NK-92 (cell line): ENCODE measurements around the gene CLEC16A.

Source experiments
- DNase-seq: peaks from one replicate; lab custom pipeline; 2025; ENCODE audit not compliant: unreplicated experiment; lab: John Stamatoyannopoulos, UW

Gene CLEC16A

DNA sequence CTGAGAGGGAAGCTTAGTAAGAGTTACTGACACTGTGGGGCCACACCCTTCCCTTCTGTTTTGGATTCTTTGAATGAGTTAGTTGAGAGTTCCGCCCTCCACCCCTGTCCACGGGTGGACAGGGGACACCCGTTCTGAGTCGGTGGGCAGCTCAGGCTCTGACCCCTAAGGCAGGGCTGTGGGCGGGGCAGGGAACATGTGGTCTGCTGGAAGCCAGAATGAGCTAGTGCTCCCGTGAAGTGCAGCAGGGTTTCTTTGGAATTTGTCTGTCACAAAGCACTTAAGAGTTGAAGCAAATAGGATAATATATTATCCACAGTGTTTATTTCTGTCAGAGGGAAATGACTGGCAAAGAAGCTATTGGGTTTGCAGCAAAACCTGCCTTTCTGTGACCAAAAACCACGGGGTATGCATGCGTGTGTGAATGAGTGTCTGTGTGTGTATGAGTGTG is 90.1 kb downstream of the CLEC16A start:
- DNase-seq: no peak

DNA sequence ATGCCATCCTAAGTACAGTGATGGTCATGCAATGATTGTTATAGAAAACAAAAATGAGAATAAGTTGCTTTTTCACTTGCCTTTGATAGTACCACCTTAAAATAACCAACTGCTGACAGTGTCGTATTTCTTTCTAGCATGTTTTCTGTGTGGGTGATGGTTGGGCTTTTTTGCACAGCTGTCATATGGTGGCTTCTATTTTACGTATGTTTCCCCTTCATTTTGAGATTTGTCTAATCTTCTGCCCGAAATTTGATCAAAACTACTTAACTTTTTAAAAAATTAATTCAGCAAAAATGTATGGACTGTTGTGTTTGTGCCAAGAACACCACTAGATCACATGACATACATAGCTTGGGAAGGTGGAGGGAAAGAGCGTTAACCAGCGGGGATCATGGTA is 90.7 kb downstream of the CLEC16A start:
- DNase-seq: no peak

DNA sequence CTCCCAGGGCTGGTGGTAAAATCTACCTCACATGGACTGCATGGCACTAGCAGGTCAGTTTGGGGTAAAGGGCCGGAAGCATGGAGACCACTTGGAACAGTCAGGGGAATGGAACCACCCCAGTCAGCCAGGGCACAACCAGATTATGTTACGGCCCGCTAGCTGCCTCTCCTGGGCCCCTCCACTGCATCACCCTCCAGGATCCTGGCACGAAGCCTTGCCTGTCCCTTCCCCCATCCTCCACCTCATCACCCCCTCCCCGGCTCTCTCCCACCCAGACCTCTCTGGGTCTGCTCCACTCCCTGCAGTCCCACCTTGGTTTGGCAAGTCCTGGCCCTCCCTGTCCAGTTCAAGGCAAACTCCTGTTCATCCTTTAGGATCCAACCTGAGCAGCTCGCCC is 91.7 kb downstream of the CLEC16A start:
- no peak for DNase-seq

DNA sequence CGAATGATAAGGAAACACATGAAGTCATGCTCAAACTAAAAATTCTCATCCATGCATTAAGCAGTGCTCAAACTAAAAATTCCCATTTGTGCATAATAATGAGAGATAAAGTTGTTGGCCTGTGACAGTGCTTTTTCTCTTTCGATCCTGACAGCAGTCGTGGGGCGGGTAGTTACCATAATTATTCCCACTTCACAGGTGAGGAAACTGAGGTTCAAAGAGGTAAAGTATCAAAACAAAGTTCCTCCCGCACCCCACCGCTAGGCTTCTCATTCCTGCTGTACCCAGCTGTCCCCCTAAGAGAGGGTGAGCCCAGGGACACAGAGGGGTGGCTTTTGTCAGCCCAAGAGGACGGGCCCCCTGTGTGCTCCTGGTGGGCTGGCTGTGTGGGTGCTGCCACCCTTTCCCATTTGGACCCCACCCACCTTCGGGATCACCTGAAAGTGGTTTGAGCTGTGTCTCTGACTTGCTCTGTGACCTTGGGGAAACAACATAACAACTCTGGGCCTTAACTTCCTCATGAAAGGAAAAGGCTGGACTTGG is 92.6 kb downstream of the CLEC16A start:
- DNase-seq: no peak

DNA sequence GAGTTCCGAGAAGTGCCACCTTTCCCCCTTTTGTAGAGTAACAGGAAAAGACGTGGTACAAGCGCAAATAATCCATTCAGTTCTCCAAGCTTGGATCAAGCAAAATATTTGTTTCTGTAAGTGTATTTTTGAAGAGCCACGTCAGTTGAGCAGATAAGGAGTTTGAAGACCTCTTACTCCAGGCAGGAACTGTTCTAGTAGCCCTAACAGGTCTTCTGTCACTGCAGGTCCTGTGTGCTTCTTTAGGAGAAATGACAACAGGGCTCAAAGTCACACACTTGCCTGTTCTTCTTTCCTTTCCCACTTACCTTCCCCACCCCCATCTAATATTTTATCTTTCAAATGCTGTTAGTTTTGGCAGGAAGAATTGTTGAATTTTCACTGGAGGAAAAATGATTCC is 93.9 kb downstream of the CLEC16A start:
- no peak for DNase-seq

DNA sequence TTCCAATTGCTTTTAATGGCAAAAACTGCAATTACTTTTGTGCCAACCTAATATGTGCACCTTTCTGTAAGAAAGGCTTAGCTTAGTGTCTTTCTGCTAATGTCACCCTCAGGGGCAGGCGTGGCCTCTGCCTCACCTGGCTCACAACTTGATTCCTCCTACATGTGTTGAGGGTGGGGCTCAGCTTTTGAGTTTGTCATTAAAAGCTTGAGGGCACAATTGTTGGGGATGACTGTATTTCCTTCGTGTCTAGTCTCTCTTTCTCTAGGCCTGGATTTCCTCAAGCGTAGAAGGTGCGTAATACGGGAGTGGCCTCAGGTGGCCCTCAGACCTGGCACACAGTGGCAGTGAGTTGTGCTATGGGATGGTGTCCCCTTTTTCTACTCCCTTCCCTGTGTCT is 94.4 kb downstream of the CLEC16A start:
- no peak for DNase-seq

DNA sequence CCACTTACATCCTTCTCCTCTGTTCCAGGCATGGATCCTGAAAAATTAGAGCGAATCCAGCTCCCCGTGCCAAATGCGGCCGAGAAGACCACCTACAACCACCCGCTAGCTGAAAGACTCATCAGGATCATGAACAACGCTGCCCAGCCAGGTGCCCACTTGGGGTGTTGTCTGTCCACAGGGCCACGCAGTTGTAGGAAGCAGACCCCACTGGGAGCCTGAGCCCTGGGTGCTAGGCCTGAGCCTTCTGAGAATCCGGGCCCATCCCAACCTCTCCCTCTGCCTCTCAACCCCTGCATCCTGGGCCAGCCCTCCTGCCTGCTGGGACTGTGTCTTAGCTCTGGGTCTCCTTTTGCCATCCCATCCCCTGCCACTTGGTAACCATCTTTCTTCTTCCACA is 95.4 kb downstream of the CLEC16A start:
- no peak for DNase-seq

DNA sequence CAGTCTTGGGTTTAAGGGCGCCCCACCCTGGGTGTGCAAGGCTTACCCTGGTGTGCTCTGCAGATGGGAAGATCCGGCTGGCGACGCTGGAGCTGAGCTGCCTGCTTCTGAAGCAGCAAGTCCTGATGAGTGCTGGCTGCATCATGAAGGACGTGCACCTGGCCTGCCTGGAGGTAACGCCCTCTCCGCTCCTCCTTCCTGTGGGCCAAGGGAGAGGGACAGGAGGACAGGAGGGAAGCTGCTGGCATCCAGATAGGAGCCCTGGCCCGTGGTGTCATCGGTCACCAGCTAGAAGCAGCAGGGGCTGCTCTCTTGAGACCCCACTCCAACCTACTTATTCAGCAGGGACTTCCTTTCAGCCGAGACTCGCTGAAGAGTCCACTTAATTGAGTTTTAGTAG is 97.8 kb downstream of the CLEC16A start:
- no peak for DNase-seq

DNA sequence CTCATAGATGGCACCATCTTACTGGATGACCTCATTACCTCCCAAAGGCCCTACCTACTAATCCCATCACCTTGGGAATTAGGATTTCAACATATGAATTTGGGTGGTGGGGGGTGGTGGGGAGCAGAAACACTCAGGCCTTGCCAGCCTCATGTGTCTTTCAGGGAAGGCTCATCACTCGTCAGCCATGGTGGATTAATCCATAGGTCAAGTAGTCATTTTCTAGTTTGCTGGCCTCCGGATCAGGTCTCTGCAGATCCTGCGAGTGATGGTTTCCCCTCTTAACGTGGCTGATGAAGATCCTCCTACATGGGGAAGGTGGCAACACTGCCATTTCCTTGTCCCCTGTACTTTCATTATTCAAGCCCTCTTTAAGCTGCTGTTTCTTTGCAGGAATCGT is 101.1 kb downstream of the CLEC16A start:
- no peak for DNase-seq

DNA sequence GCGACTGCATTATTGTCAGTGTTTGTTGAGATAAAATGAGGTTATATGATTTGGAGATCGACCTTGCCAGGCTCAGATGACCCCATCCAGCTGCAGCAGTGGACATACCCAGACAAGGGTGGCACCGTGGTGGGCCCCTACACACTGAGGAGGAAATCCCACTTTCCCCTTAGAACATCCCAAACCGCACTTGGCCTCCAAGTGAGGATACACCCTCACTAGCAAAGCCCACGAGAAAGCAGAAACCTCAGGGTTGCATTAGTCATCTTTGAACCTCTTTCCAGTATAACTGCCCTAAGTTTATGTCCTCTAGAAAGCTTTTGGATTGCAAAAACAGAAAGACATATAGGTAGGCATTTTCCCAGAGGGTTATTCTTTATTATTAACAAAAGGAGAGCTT is 101.5 kb downstream of the CLEC16A start:
- no peak for DNase-seq

DNA sequence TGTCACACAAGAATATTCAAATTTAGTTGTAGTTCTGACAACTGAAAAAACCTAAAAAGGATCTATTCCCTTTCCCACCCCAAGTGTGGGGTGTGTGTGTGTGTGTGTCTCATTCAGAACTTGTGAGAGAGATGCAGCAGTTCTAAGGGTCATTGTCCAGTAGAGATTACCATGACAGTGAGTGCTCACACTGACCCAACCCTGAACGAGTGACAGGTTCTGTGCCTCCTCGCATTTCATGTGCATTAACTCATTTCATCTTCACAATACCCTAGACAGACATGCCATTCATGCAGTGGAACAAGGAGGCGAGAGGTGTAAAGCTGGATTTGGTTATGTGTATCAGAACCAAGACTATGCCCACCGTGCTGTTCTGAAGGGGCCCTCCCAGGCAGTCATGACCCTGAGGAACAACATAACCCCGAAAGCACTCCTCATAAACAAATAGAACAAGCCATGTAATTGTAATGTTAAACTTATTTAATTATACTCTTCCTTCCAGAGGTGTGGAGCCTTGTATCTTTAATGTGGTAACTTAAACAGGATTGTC is 102.1 kb downstream of the CLEC16A start:
- DNase-seq: no peak

DNA sequence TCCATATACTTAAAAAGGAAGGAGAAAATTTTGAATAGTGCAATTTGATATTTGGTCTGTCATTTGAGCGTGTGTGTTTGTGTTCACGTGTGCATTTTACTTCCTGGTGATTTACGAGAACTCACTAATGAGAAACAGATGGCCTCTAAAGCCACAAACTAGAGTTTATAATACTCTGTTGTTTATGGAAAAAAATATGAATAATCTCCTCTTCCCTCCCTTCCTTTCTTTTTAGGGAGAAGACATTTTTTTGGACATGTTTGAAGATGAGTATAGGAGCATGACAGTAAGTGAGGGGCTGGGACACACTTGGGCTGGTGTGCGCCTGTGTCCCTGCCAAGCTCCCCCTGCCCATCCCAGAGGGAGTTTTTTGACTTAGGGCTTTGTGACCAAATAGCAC is 102.7 kb downstream of the CLEC16A start:
- DNase-seq: no peak

DNA sequence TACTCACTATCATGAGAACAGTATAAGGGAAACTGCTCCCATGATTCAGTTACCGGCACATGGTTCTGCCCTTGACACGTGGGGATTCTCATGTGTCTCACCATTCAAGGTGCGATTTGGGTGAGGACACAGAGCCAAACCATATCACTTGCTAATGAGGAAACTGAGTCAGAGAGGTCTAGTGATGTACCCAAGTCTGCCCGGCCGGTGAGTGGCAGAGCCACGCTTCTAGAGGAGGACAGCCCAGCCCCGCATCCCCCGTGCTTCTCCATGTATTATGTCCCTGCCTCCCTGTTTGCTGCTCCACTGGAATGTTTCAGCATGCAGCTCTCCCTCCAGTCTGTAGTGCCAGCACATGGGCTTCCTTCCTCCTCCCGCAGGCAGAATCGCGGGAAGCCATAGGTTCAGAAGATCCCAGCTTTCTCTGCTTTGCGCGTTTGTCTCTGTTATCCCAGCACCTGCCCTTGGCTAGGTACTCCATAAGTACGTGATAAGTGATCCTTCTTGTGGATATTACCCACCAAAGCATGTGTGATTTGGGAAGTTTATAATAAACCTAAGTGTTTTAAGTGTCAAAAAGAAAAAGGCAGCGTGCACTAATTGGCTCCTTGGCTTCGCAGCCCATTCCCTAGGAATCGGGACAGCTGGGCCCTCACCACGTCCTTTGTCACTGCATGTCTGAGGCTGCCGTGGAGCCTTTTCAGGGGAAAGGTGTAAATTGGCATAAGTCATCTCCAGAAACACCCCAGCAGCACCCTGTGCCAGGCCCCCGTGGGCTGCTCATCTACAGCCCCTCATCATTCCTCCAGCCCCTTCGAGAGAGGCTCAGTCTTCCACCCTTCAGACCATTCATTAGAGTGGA is 103.8 kb downstream of the CLEC16A start:
- no peak for DNase-seq

DNA sequence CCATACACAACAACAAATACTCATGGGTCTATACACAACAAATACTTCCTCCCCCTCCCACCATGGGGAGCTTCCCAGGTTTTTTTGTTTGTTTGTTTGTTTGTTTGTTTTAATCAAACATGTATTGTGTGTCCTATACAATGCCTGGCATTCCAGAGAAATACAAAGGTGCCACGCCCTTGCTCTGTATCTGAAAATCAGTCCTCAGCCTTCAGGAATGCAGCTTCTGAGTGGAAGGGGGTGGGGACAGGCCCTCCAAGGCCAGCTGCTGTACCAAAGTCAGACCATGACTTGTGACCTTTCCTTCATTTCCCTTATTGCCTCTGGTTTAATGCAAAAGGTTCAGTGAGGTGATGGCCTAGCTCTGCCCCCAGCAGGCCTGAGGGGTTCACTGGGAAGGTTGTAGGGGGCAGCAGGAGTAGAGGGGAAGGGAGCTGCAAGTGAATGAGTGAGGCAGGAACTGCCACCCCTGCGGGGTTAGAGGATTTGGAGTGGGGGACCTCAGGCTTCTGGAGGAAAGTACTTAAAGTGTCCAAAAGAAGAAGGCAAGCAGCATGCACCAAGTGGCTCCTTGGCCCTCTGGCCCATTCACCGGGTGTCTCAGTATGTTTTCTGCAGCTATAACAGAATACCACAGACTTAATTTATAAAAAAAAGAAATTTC is 105.2 kb downstream of the CLEC16A start:
- DNase-seq: no peak

DNA sequence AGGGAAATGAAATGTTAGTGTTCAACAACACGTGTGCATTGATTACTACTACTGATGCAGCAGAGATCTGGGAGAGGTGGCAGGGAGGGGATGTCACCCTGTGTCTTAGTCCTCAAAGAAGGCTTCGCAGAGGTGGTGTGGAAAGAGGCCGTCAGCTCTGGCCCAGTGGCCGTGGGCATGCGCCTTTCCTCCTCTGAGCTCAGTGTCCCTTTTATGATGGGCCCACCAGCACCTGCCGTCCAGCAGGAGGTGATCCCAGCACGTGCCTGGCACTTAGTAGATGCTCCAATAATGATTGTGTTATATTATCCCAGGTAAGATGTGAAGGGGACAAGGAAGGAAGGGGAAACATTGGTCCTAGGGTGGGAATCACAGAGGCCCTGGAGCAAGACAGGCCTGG is 106.2 kb downstream of the CLEC16A start:
- no peak for DNase-seq

DNA sequence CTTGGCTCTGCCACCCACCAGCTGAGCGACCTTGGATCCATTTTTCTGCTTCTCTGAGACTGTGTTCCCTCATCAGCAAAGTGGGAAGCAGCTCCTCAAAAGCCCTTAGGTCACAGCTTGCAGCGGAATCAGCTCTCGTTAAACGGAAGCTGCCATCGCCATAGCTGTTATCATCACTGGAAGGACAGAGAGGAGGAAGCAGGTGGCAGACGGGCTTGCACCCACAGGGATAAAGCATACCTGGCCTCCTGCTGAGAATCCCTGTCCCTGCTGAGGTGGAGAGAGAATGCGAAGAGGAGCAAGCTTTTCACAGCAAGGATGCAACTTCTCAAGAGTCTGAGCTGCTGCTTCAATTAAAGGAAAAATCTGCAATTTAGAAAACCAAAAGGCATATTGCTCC is 106.6 kb downstream of the CLEC16A start:
- DNase-seq: no peak

DNA sequence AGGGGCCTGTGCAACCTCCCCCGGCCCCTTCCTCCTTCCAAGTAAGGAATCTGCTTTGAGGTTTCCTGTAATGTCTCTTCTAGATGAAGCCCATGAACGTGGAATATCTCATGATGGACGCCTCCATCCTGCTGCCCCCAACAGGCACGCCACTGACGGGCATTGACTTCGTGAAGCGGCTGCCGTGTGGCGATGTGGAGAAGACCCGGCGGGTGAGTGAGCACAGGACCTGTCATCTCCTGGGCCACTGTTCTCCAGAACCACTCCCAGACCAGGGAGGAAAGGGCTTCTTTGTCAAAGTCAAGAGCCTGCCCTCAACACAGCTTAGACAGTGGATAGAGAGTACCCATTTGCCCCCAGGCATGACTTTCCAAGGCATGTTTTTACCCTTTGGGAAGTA is 107.1 kb downstream of the CLEC16A start:
- no peak for DNase-seq

DNA sequence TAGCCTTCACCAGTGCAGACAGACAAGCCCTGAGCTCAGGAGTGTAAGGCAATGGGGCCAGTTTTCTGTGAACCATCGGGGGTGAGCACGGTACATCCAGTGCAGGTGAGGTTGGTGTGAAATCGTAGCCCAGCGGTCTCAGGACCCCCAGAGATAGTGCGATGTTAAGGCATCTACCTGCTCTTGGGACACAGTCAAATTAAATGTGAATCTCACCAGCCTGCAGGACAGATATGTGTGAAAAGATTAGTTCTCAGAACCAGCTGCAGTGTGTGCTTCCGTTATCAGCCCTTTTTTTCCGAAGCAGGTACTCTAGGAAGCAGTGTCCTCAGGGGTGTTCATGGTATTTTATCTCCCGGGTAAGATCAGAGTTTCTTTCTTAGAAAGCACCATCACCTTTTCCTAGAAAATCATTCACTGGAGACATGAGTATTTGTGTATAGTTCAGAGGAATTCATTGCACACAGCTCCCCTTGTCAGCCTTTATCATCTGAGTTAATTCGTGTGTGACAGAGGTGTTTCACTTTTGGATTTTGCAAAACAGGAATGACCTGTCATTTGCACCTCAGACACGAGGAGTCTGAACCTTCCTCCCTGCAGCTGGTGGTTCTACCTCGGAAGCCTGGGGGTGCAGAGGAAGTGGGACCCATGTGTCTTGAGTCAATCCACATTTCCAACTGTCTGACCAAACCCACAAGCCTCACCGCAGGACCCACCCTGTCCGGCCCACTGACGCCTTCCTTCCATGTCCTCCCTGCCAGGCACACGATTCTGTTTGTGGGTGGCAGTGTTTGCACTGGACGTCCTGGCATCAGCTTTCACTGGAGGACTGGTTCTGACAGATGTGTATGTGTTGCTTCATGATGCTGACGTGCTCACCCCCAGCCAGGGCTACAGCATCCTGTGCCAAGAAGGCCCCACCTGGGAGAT is 107.8 kb downstream of the CLEC16A start:
- DNase-seq: no peak

DNA sequence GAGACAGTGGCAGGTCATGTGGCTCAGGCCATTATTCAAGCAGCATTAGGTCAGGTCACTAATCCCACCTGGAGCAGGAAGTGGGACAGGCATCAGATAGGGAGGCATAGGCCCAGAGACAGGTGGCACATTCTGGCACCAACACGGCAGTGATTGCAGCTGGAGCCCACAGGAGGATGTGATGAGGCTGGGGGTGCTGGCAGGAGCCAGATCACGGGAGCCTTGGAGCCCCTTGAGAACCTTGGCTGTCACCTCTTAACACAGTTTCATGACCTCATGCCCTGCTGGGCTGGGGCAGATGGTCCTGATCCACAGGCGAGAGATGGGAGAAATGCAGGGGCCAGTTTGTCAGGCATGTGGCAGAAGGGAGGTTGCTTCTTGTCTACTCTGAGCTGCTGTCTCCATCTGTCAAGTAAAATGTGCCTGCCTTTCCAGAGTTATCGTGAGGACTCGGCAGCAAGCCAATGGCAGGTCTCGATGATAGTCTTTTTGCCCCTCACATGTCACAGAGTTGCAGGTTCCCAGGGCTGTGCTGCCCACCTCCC is 109.6 kb downstream of the CLEC16A start:
- DNase-seq: no peak

DNA sequence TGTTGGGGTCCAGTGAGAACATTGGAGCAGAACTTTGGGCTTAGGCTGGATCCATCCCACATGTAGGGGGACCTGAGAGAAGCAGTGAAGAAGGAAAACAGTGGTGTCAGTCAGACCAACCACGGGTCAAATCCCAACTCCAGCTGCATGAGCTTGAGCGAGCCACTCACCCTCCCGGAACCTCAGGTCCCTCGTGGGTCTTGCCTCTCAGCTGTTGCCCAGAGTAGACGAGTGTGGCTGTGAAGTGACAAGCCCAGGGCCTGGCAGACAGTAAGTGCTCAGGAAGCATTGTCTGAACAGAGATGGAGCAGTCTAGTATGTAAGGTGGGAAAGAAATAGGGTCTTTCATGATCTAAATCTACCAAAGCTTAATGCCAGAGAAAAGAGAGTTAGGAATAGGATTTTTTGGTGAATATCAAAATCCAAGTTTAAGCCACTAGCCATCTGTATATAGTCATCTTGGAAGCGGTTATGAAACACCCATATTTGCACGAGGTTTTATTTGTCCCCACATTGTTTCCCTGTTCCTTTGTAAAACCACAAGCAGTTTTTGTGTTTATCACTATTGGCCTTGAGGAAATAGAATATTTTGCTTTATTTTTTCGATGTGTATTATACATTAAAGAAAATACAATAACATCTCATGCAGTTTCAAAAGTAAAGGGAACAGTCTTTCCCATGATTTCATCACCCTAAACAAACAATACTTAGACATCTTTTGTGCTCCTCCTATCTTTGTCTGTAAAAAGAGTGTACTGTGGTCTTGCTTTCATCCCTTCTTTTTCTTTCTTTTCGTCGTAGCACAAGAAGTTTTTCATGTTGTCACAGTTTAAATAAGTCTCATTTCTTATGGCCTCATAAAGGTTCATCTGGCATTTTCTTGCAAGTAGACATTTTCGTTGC is 112.0 kb downstream of the CLEC16A start:
- no peak for DNase-seq
